ENCODE data around the gene SORCS2.

SORCS2 gene

GRCh38 chr4:7651461-7651921 lies 459.2 kb downstream of the SORCS2 start:
- H3K27me3 ChIP-seq (replicated peaks; ENCODE audit: control insufficient read depth, insufficient read depth, low read length), result no peaks in the 10 kb centered on the region; the same call in 1 of the 2 replicates
- DNase-seq (ENCODE audit: extremely low read depth, insufficient read length), result no peak
- no peak overlapping the region for H3K4me3 ChIP-seq (replicated peaks; ENCODE audit: low read depth, low read length)
- no peaks in the 10 kb centered on the region for H3K36me3 ChIP-seq (ENCODE audit: control insufficient read depth, insufficient read depth, low read length)
- TF ChIP-seq CTCF (IDR thresholded peaks at IDR 0.05; ENCODE audit: insufficient read depth, low read length, poor library complexity, severe bottlenecking), result no peak

GRCh38 chr4:7652006-7652405 lies 459.7 kb downstream of the SORCS2 start:
- Histone ChIP-seq H3K36me3 (ENCODE audit: control insufficient read depth, insufficient read depth, low read length) (no peaks in the 10 kb centered on the region), H3K4me3 (replicated peaks; ENCODE audit: low read depth, low read length) (no peak overlapping the region), H3K27me3 (replicated peaks; ENCODE audit: control insufficient read depth, insufficient read depth, low read length) (no peaks in the 10 kb centered on the region; the same call in 1 of the 2 replicates)
- DNase-seq (ENCODE audit: extremely low read depth, insufficient read length), result no peak
- TF ChIP-seq CTCF (IDR thresholded peaks at IDR 0.05; ENCODE audit: insufficient read depth, low read length, poor library complexity, severe bottlenecking), result no peak

- no peaks in the 10 kb centered on the region; the same call in 1 of the 2 replicates for H3K27me3 ChIP-seq (replicated peaks; ENCODE audit: control insufficient read depth, insufficient read depth, low read length)
- no peak for DNase-seq (ENCODE audit: extremely low read depth, insufficient read length)
- no peak overlapping the region for H3K4me3 ChIP-seq (replicated peaks; ENCODE audit: low read depth, low read length)
- H3K36me3 ChIP-seq (ENCODE audit: control insufficient read depth, insufficient read depth, low read length), result no peaks in the 10 kb centered on the region
- TF ChIP-seq CTCF (IDR thresholded peaks at IDR 0.05; ENCODE audit: insufficient read depth, low read length, poor library complexity, severe bottlenecking), result no peak
Observed at GRCh38 chr4:7652451-7652881, 460.1 kb downstream of the SORCS2 start.

GRCh38 chr4:7652906-7653305 lies 460.6 kb downstream of the SORCS2 start:
- DNase-seq (ENCODE audit: extremely low read depth, insufficient read length), result no peak
- H3K36me3 ChIP-seq (ENCODE audit: control insufficient read depth, insufficient read depth, low read length), result no peaks in the 10 kb centered on the region
- TF ChIP-seq CTCF (IDR thresholded peaks at IDR 0.05; ENCODE audit: insufficient read depth, low read length, poor library complexity, severe bottlenecking), result no peak

GRCh38 chr4:7653510-7654369 lies 461.4 kb downstream of the SORCS2 start:
- no peak for DNase-seq (ENCODE audit: extremely low read depth, insufficient read length)
- no peaks in the 10 kb centered on the region for H3K36me3 ChIP-seq (ENCODE audit: control insufficient read depth, insufficient read depth, low read length)
- no peak for TF ChIP-seq CTCF (IDR thresholded peaks at IDR 0.05; ENCODE audit: insufficient read depth, low read length, poor library complexity, severe bottlenecking)
- no peak overlapping the region for H3K4me3 ChIP-seq (replicated peaks; ENCODE audit: low read depth, low read length)
- H3K27me3 ChIP-seq (replicated peaks; ENCODE audit: control insufficient read depth, insufficient read depth, low read length), result no peaks in the 10 kb centered on the region; the same call in 1 of the 2 replicates

More at GRCh38 chr4:7652906-7653305, 460.6 kb downstream of the SORCS2 start:
- Histone ChIP-seq H3K4me3 (replicated peaks; ENCODE audit: low read depth, low read length) (no peak overlapping the region), H3K27me3 (replicated peaks; ENCODE audit: control insufficient read depth, insufficient read depth, low read length) (no peaks in the 10 kb centered on the region; the same call in 1 of the 2 replicates)

Data from GM06990 (cell line).